Testis (tissue), 2 donors: Measurements from ENCODE around the gene PTPRD.

Experiments
- POLR2A ChIP-seq: fragments of 450-650 bp; IDR thresholded peaks from one replicate; pipeline ENCODE4 v1.6.1; 2017; ENCODE audit warnings: antibody characterized with exemption, mild to moderate bottlenecking, moderate library complexity
- TF ChIP-seq, protein P1 (sequence below), 3 experiments: fragments of 450-650 bp in 2 of 3; fragments of 200-600 bp in 1 of 3; sonication (generic) in 1 of 3; IDR thresholded peaks; one replicate each; pipeline ENCODE4 v1.5.1; 2016 to 2019; ENCODE audit warnings: antibody characterized with exemption in 3 of 3, mild to moderate bottlenecking in 2 of 3, moderate library complexity in 1 of 3

DNA sequence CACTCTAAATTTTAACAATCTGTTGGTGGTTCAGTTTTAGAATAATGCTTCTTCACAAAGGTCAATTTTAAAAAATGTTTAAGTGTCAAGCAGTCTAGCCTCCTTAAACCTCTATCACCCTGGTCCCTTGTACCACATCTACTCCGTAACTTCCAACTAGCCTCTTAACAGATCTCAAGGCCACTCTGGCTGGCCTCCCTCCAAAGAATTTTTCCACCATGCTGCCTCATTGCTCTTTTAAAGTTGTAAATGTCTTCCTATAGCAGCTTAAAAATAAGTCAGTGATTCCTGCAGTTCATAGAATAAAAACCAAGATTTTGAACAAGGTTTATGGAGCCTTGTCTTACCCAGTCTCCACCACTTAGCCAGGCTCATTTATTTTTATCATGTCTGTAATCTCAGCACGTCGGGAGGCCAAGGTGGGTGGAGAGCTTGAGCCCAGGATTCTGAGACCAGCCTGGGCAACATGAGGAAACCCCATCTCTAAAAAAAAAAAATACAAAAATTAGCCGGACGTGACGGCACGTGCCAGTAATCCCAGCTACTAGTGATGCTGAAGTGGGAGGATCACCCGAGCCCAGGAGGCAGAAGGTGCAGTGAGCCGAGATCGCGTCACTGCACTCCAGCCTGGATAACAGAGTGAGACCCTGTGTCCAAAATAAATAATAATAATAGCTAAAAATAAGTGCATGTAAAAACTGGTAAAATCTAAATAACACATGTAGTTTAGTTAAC is 1888.4 kb downstream of the PTPRD start:
- TF ChIP-seq, protein P1, sequence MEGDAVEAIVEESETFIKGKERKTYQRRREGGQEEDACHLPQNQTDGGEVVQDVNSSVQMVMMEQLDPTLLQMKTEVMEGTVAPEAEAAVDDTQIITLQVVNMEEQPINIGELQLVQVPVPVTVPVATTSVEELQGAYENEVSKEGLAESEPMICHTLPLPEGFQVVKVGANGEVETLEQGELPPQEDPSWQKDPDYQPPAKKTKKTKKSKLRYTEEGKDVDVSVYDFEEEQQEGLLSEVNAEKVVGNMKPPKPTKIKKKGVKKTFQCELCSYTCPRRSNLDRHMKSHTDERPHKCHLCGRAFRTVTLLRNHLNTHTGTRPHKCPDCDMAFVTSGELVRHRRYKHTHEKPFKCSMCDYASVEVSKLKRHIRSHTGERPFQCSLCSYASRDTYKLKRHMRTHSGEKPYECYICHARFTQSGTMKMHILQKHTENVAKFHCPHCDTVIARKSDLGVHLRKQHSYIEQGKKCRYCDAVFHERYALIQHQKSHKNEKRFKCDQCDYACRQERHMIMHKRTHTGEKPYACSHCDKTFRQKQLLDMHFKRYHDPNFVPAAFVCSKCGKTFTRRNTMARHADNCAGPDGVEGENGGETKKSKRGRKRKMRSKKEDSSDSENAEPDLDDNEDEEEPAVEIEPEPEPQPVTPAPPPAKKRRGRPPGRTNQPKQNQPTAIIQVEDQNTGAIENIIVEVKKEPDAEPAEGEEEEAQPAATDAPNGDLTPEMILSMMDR (IDR thresholded peaks at IDR 0.05) = no peak
- TF ChIP-seq POLR2A = no peak
